Stimulated activated CD4-positive, alpha-beta T cell treated with anti-CD3 and anti-CD28 coated beads, Interleukin-15, amount 100 ng/mL, for 1 hour (primary cell): Measurements from ENCODE around the gene CYP27B1.

ENCODE experiments used
- DNase-seq, 2 donors: peaks; one replicate each; pipeline ENCODE4 v3.0.0-alpha.2; 2020; ENCODE audit warnings: low read depth in 1 of 2, low spot score in 1 of 2

Gene CYP27B1

GRCh38 chr12:57751788-57752667 is 14.8 kb downstream of the CYP27B1 start, which contains the start of gene CDK4:
Gene CDK4, minus strand, starts transcription at chr12:57752310. Its CDS starts 593 bp downstream, at chr12:57751717.
- DNase-seq, result peak; percentile 91 to 97

DNA sequence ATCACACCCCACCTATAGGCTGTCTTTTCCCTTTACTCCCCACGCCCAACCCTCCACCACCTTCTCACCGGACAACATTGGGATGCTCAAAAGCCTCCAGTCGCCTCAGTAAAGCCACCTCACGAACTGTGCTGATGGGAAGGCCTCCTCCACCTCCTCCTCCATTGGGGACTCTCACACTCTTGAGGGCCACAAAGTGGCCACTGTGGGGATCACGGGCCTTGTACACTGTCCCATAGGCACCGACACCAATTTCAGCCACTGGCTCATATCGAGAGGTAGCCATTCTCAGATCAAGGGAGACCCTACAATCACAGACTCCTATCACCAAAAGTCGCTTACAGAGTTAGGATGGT is 15.5 kb downstream of the CYP27B1 start:
- DNase-seq, result no peak

GRCh38 chr12:57750561-57751431 is 16.1 kb downstream of the CYP27B1 start:
- DNase-seq, result no peak

- DNase-seq, result no peak
Measured at GRCh38 chr12:57749061-57749460, 17.8 kb downstream of the CYP27B1 start.

DNA sequence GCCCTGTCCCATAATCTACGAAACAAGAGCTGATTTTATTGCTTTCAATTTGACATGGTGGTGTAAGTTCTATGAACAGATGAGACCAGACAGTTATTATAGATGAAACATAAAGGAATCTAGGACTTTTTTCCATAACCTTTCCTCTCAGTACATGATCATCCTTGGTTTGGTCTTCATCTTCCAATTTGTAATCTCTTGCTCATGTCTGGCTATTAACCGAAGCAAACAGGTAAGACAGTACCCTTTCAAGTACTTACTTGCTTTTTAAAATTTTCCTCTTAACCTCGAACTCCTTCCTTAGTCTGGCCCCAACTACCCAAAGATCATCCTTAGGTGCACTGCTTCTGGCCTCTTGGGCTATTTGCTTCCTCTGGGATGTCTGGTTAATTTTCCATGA is 20.9 kb downstream of the CYP27B1 start:
- DNase-seq, result no peak

DNA sequence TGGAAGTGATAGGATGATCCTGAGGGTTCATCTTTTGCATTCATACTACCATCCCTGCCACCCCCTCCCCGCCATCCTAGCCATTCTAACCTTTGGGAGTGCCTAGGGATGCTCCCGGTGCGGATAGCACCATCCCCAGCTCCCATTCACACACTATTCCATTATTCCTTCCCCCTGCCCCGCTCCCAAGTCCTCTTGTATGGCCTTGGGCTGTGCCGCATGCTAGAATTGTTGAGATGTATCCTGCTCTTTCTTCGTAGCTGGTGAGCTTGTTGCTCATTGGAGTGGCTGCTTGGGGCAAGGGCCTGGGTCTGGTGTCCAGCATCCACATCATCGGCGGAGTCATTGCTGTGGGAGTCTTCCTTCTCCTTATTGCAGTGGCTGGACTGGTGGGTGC is 21.4 kb downstream of the CYP27B1 start:
- DNase-seq, result no peak

DNA sequence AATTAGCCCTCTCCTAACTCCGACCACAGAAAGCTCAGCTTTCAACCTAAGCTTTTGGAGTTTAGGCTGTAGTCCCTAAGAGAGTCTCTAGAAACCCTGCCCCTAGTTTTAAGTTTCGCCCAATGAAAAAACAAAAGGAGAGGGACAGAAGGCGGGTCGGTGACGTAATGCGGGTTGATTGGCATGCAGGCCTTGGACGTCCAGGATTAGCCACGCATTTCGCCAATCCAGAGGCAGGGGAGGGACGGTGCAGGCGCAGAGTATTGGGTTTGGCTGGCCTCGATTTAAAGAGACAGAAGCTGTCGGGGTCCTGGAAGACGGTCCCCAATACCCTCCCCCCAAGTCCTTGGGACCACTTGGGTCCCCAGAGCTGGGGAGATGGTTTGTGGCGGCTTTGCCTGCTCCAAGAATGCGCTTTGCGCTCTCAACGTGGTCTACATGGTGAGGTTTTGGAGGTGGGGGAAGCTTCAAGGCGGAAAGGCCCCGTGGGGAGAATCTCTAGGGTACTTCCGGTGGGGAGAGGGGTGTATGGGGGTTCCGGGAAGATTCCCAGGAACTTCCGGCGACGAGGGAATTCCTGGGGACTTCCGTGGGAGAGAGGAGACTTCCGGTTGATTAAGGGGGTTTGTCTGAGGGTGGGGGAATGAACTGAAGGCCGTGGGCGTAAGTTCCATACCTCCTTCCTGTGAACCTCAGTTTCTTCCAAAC is 21.9 kb downstream of the CYP27B1 start, which contains the start of gene TSPAN31:
Gene TSPAN31, plus strand, starts transcription at position 263 of the 708 bp plus-strand sequence. Its CDS starts 116 bp downstream, at position 379.
- DNase-seq, result peak; percentile 83 to 84

- peak in 1 of 2 donors; percentile 60 for DNase-seq
Measured at GRCh38 chr12:57744194-57744776, 22.6 kb downstream of the CYP27B1 start.

- no peak for DNase-seq
Measured at GRCh38 chr12:57743769-57744168, 23.1 kb downstream of the CYP27B1 start.

DNA sequence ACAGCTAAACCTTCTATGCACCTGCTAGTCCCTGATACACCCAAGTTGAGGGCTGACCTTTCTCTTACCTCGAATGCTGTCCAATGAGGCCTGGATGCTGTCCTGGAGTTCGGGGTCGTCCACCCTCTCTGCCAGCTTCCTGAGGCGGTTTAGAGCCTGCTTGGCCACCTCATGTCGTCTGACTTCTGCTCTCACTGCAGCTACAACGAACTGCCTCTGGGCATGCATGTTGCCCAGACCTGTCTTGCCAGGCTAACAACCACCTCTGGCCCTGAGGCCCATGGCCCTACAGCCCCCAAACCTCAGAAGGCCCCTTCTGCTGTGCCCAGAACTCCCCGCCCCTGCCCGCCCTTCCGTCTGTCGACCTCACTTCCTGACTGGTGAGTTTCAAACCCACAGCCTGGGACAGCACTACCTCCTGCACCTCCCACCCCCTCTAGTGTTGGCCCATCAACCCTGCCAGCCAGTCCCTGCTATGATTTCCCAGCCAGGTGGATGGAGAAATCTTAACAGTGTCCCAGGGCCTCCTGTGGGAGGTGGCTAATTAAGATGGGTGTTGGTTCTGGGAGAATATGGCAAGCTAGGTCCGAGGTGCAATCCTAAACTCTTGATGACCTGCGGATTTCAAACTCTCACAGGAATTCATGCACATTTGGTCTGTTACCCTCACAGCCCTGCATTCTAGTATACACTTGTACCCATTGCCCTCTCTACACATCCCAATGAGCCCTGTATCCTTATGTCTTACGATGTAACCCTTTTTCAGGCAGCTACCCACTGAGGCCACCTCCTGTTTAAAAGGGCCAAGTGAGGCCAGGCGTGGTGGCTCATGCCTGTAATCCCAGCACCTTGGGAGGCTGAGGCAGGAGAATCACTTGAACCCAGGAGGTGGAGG is 24.8 kb downstream of the CYP27B1 start:
- peak; percentile 52 to 59 for DNase-seq

DNA sequence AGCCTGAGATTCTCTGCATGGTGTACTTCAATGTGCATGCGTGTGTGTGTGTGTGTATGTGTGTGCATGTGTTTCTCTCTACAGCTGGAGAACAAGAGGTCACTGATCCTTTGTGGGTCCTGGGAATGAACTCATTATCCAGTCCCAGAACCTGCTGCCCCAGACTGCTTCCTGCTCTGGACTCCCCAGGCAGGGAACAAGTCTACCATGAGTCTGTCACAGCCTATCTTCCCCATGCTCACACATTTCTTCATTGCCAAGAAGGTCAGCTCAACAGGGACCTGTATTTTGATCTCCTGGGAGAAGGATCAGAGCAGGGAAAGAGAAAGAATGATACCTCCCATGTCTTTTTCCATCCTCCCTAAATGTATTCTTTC is 25.5 kb downstream of the CYP27B1 start:
- DNase-seq, result no peak

DNA sequence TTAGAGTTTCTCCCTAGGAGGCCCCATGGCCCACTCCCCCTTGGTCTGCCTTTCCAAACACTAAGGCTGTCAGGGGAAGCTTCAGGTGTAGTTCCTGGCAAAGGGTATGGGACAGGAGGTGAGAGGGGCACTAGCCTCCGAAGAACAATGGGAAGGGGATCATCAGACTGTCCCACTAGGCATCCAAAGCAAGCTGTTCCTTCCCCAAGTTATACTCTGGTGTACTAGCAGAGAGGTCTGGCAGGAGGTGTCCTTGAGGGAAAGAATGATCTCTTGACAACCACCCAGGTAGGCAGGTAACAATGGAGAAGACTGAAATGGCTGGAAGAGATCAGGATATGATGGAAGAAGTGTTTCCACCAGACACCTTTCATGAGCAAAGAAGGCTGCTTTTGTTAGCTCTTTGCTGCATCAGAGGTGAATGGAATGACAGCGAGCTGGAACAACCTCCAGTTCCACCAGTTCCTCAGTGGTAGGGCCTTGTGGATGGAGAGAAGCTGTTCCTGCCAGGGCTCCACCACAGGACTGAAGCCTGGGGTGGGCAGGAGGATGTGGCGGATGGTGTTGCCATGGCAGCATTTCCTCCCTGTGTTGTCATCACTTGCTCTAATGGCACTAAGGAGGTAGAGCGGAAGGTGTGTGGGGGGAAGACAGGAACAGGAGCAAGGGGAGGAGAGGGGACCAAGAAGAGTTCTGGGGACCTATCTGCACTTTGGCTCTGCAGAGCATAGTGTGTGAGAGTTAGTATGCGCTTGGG is 26.0 kb downstream of the CYP27B1 start:
- peak in 1 of 2 donors; percentile 55 for DNase-seq

GRCh38 chr12:57739914-57740538 is 26.9 kb downstream of the CYP27B1 start:
- no peak for DNase-seq

DNA sequence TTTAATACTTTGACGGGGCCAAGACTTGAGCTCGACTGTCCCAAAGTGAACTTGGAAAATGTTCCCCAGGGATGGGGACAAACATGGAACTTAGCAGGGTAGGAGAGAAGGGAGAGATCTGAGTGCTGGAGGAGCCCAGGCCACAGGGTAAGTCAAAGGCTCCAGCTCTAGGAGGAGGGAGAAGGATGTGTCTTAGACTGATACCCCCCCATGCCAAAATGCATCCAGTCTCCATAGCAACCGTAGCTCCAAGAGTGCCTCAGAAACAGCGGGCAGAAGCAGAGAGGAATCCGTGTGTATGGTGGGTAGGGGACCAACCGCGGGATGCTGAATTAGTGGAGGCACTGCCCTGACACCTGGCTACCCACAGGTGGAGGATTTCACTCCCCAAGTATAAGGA is 27.5 kb downstream of the CYP27B1 start:
- no peak for DNase-seq

GRCh38 chr12:57738661-57739237 is 28.1 kb downstream of the CYP27B1 start, which contains the start of gene AGAP2:
Gene AGAP2, minus strand, starts transcription at chr12:57738742. Its CDS starts 496 bp downstream, at chr12:57738246.
- no peak for DNase-seq

- DNase-seq, result no peak
Measured at GRCh38 chr12:57737467-57738460, 29.1 kb downstream of the CYP27B1 start.
